Measurements from ENCODE around the gene KIF5A. TPM values are rescaled to one million over a fixed set of nuclear protein-coding genes. Genes with fewer than 3 reads are reported as not detected.
"Not testable (repeated sequence)": the region's sequence is repeated elsewhere in the genome, so short reads cannot be mapped to it uniquely, and the experiment has no call there.

The KIF5A gene
- total and polyA plus RNA-seq, 2 of the 13 experiments (the other 11 are each of a cell fraction or from before 2014, with no cell fraction given): 1.6 to 11.9 TPM

GRCh38 chr12:57500213-57500612 lies 49.6 kb upstream of the KIF5A start:
- TF ChIP-seq ZNF574 (CRISPR knock-in tag; IDR thresholded peaks at IDR 0.05) (no peak), HNF4G (IDR thresholded peaks at IDR 0.05; ENCODE audit: borderline replicate concordance, low read depth, low read length) (no peak), HNF4G (CRISPR knock-in tag; IDR thresholded peaks at IDR 0.05; ENCODE audit: borderline replicate concordance, low read depth) (no peak)
- in situ Hi-C loops (cut with HindIII; ENCODE audit: extremely low pct_ligation_motif_present, low pct_unique_long_range_greater_than_20kb): no loop called here
- no TSS peak for BruUV-seq (replicated peaks)
- intact Hi-C loops (cut with micrococcal nuclease; ENCODE audit: unreplicated experiment): no loop called here
- H3K27me3 ChIP-seq (ENCODE audit: control insufficient read depth in 1 of 2, insufficient read depth in 2 of 2, low read length in 2 of 2): no peaks in the 10 kb centered on the region
- FAIRE-seq (no peak), ATAC-seq (no peak), DNase-seq (ENCODE audit: low spot score) (no peak)
- H3K9ac ChIP-seq (ENCODE audit: insufficient read depth, low read depth, low read length): no peak overlapping the region
- WGBS (ENCODE audit: low lambda C conversion rate): 99% methylated on average over 10 of the region's 11 CpGs
- no peaks in the 10 kb centered on the region for H4K20me1 ChIP-seq (ENCODE audit: insufficient read depth, low read length)
- ChIA-PET POLR2A (interaction anchor here (1.2 to 9.0 kb wide), 2 partner anchors 10 to 18 kb away, joined by 3 to 90 read pairs; partner anchors contain the start of gene DDIT3), CTCF (ENCODE audit: low intra/inter-chr PET ratio, low total read pairs) (no interaction called here)
- no peak overlapping the region for H3K4me2 ChIP-seq (ENCODE audit: low read depth, low read length)
- H3K9me3 ChIP-seq (ENCODE audit: low read length): no peaks in the 10 kb centered on the region
- H3K79me2 ChIP-seq (ENCODE audit: insufficient read depth, low read length): no peaks in the 10 kb centered on the region
- no peak overlapping the region for H3K27ac ChIP-seq (ENCODE audit: extremely low read length, insufficient read depth, low read length)
- H2AFZ ChIP-seq (ENCODE audit: low read length): no peak overlapping the region
- peaks cover 23 to 61% of the 10 kb centered on the region in 2 experiments; a peak in 4 of 5 replicates for H3K36me3 ChIP-seq (replicated peaks in 1 of 2; ENCODE audit: control insufficient read depth in 1 of 2, insufficient read depth in 2 of 2, low read length in 2 of 2)
- no peak overlapping the region for H3K4me3 ChIP-seq (replicated peaks in 1 of 3; ENCODE audit: insufficient read depth in 1 of 3, low read depth in 2 of 3, low read length in 3 of 3)
- H3K4me1 ChIP-seq (ENCODE audit: insufficient read depth, low read length): peaks cover 10% of the 10 kb centered on the region

- H3K9me3 ChIP-seq (ENCODE audit: low read length); H3K79me2 ChIP-seq (ENCODE audit: insufficient read depth, low read length); H3K27me3 ChIP-seq (ENCODE audit: control insufficient read depth in 1 of 2, insufficient read depth in 2 of 2, low read length in 2 of 2); H3K9ac ChIP-seq (ENCODE audit: insufficient read depth, low read depth, low read length); H3K27ac ChIP-seq (ENCODE audit: extremely low read length, insufficient read depth, low read length); FAIRE-seq; intact Hi-C loops (cut with micrococcal nuclease; ENCODE audit: unreplicated experiment); H4K20me1 ChIP-seq (ENCODE audit: insufficient read depth, low read length); H2AFZ ChIP-seq (ENCODE audit: low read length); H3K4me3 ChIP-seq (replicated peaks in 1 of 3; ENCODE audit: insufficient read depth in 1 of 3, low read depth in 2 of 3, low read length in 3 of 3); H3K4me1 ChIP-seq (ENCODE audit: insufficient read depth, low read length); BruUV-seq (replicated peaks); H3K4me2 ChIP-seq (ENCODE audit: low read depth, low read length); DNase-seq (ENCODE audit: low spot score); in situ Hi-C loops (cut with HindIII; ENCODE audit: extremely low pct_ligation_motif_present, low pct_unique_long_range_greater_than_20kb); CTCF ChIA-PET (ENCODE audit: low intra/inter-chr PET ratio, low total read pairs); ATAC-seq: not testable (repeated sequence)
- 0 out of 2 replicates have a peak, but pooled peaks have one; percentile 34 for TF ChIP-seq RBFOX2 (IDR thresholded peaks at IDR 0.05; ENCODE audit: low read depth, low read length)
- WGBS (ENCODE audit: low lambda C conversion rate): 98% methylated on average over 22 of the region's 22 CpGs
- peaks cover 28 to 71% of the 10 kb centered on the region in 2 experiments; a peak in 4 of 5 replicates for H3K36me3 ChIP-seq (replicated peaks in 1 of 2; ENCODE audit: control insufficient read depth in 1 of 2, insufficient read depth in 2 of 2, low read length in 2 of 2)
- POLR2A ChIA-PET: interaction anchor here (0.6 to 9.0 kb wide), 5 partner anchors 12 to 181 kb away, joined by 3 to 90 read pairs (median 3); partner anchors contain the start of gene DDIT3
Measured at GRCh38 chr12:57502311-57502969, 47.4 kb upstream of the KIF5A start.

- H3K79me2 ChIP-seq (ENCODE audit: insufficient read depth, low read length); H3K27me3 ChIP-seq (ENCODE audit: control insufficient read depth in 1 of 2, insufficient read depth in 2 of 2, low read length in 2 of 2); H3K9me3 ChIP-seq (ENCODE audit: low read length); H2AFZ ChIP-seq (ENCODE audit: low read length); CTCF ChIA-PET (ENCODE audit: low intra/inter-chr PET ratio, low total read pairs); ATAC-seq; H3K4me1 ChIP-seq (ENCODE audit: insufficient read depth, low read length); in situ Hi-C loops (cut with HindIII; ENCODE audit: extremely low pct_ligation_motif_present, low pct_unique_long_range_greater_than_20kb); intact Hi-C loops (cut with micrococcal nuclease; ENCODE audit: unreplicated experiment); H3K4me2 ChIP-seq (ENCODE audit: low read depth, low read length); H4K20me1 ChIP-seq (ENCODE audit: insufficient read depth, low read length); FAIRE-seq; DNase-seq (ENCODE audit: low spot score); H3K9ac ChIP-seq (ENCODE audit: insufficient read depth, low read depth, low read length); H3K4me3 ChIP-seq (replicated peaks in 1 of 3; ENCODE audit: insufficient read depth in 1 of 3, low read depth in 2 of 3, low read length in 3 of 3); H3K27ac ChIP-seq (ENCODE audit: extremely low read length, insufficient read depth, low read length); BruUV-seq (replicated peaks): not testable (repeated sequence)
- WGBS (ENCODE audit: low lambda C conversion rate): 93% methylated on average over 4 of the region's 4 CpGs
- peaks cover 16 to 58% of the 10 kb centered on the region in 2 experiments; a peak in 4 of 5 replicates for H3K36me3 ChIP-seq (replicated peaks in 1 of 2; ENCODE audit: control insufficient read depth in 1 of 2, insufficient read depth in 2 of 2, low read length in 2 of 2)
- POLR2A ChIA-PET: interaction anchor here (9.0 kb wide), 1 partner anchor 11 kb away, joined by 90 read pairs; the partner anchor contains the start of gene DDIT3
Measured at GRCh38 chr12:57506541-57506940, 43.3 kb upstream of the KIF5A start.
